ENCODE measurements around the gene IARS1.
A peak's percentile ranks its signal among the peaks of the same experiment; 100 is the strongest.

Gene IARS1

GRCh38 chr9:92300936-92301335 lies 7.4 kb upstream of the IARS1 start:
- no peak overlapping the region for H3K4me3 Mint-ChIP-seq
- H3K27me3 Mint-ChIP-seq (ENCODE audit: low read depth): no peaks in the 10 kb centered on the region
- H3K9me3 Mint-ChIP-seq: no peaks in the 10 kb centered on the region
- H3K27ac Mint-ChIP-seq: no peak overlapping the region
- H3K36me3 Mint-ChIP-seq (ENCODE audit: low read depth): peaks cover 53% of the 10 kb centered on the region
- no peak for TF ChIP-seq CTCF (IDR thresholded peaks at IDR 0.05; ENCODE audit: unreplicated experiment in 3 of 3)
- H3K4me1 Mint-ChIP-seq: no peaks in the 10 kb centered on the region

GRCh38 chr9:92299116-92299515 lies 5.6 kb upstream of the IARS1 start:
- Mint-ChIP-seq H3K4me1 (peaks cover 7% of the 10 kb centered on the region), H3K4me3 (no peak overlapping the region), H3K27me3 (ENCODE audit: low read depth) (no peaks in the 10 kb centered on the region), H3K36me3 (ENCODE audit: low read depth) (peaks cover 41% of the 10 kb centered on the region), H3K27ac (no peak overlapping the region), H3K9me3 (no peaks in the 10 kb centered on the region)
- TF ChIP-seq CTCF (IDR thresholded peaks at IDR 0.05; ENCODE audit: unreplicated experiment in 3 of 3): no peak

GRCh38 chr9:92298036-92298435 lies 4.5 kb upstream of the IARS1 start:
- H3K4me3 Mint-ChIP-seq: no peak overlapping the region
- no peak for TF ChIP-seq CTCF (IDR thresholded peaks at IDR 0.05; ENCODE audit: unreplicated experiment in 3 of 3)
- peaks cover 16% of the 10 kb centered on the region for H3K4me1 Mint-ChIP-seq
- H3K27me3 Mint-ChIP-seq (ENCODE audit: low read depth): no peaks in the 10 kb centered on the region
- H3K36me3 Mint-ChIP-seq (ENCODE audit: low read depth): peaks cover 35% of the 10 kb centered on the region
- no peaks in the 10 kb centered on the region for H3K9me3 Mint-ChIP-seq
- no peak overlapping the region for H3K27ac Mint-ChIP-seq

GRCh38 chr9:92297611-92298010 lies 4.1 kb upstream of the IARS1 start:
- TF ChIP-seq CTCF (IDR thresholded peaks at IDR 0.05; ENCODE audit: unreplicated experiment in 3 of 3): no peak
- Mint-ChIP-seq H3K9me3 (no peaks in the 10 kb centered on the region), H3K27ac (no peak overlapping the region), H3K36me3 (ENCODE audit: low read depth) (peaks cover 31% of the 10 kb centered on the region), H3K4me3 (no peak overlapping the region), H3K4me1 (peaks cover 20% of the 10 kb centered on the region), H3K27me3 (ENCODE audit: low read depth) (no peaks in the 10 kb centered on the region)

GRCh38 chr9:92295827-92296258 lies 2.3 kb upstream of the IARS1 start:
- no peak for TF ChIP-seq CTCF (IDR thresholded peaks at IDR 0.05; ENCODE audit: unreplicated experiment in 3 of 3)
- H3K4me3 Mint-ChIP-seq: peak overlapping the region; percentile 40 to 63 (median 49)
- H3K36me3 Mint-ChIP-seq (ENCODE audit: low read depth): peaks cover 33% of the 10 kb centered on the region
- H3K4me1 Mint-ChIP-seq: peaks cover 29% of the 10 kb centered on the region
- H3K27ac Mint-ChIP-seq: peak overlapping the region in 2 of 3 experiments; percentile 27
- H3K9me3 Mint-ChIP-seq: no peaks in the 10 kb centered on the region
- H3K27me3 Mint-ChIP-seq (ENCODE audit: low read depth): no peaks in the 10 kb centered on the region

- H3K36me3 Mint-ChIP-seq (ENCODE audit: low read depth): peaks cover 36% of the 10 kb centered on the region
- H3K9me3 Mint-ChIP-seq: no peaks in the 10 kb centered on the region
- no peaks in the 10 kb centered on the region for H3K27me3 Mint-ChIP-seq (ENCODE audit: low read depth)
- TF ChIP-seq CTCF (IDR thresholded peaks at IDR 0.05; ENCODE audit: unreplicated experiment in 3 of 3): no peak
- H3K27ac Mint-ChIP-seq: peak overlapping the region in 2 of 3 experiments; percentile 27
- peaks cover 30% of the 10 kb centered on the region for H3K4me1 Mint-ChIP-seq
- H3K4me3 Mint-ChIP-seq: peak overlapping the region; percentile 17 to 49 (median 41)
Measured at GRCh38 chr9:92295240-92295790, 1.8 kb upstream of the IARS1 start.
